Mucosa of descending colon (tissue), 3 donors: Measurements from ENCODE around the gene EPB41L2. TPM values are rescaled to one million over a fixed set of nuclear protein-coding genes. Genes with fewer than 3 reads are reported as not detected.

ENCODE experiments used
- ATAC-seq: fragments of 200-7000 bp; cut with Tn5 transposase; one replicate; pipeline ENCODE4 v1.9.1; 2020; ENCODE audit warnings: mild to moderate bottlenecking, moderate library complexity
- DNase-seq, 3 donors: peaks; one replicate each; pipeline ENCODE4 v3.0.0-alpha.2; 2020
- H3K36me3 ChIP-seq: fragments of 200-600 bp; one replicate; pipeline ENCODE4 v1.8.0; 2021; ENCODE audit warnings: low read depth, mild to moderate bottlenecking
- H3K4me1 ChIP-seq: fragments of 200-600 bp; one replicate; pipeline ENCODE4 v1.8.0; 2021; ENCODE audit warnings: low read depth, mild to moderate bottlenecking
- H3K4me3 ChIP-seq: fragments of 200-600 bp; one replicate; pipeline ENCODE4 v1.8.0; 2021; ENCODE audit warnings: mild to moderate bottlenecking
- H3K9me3 ChIP-seq: fragments of 200-600 bp; one replicate; pipeline ENCODE4 v1.8.0; 2021; ENCODE audit warnings: mild to moderate bottlenecking
- intact Hi-C, 2 donors: fragments of 100-400 bp; cut with DNase I in 1 of 2; cut with micrococcal nuclease in 1 of 2; formaldehyde crosslinking; loops; one replicate each; pipeline versions ENCODE4 v1.11.0 to v1.11.1; 2022; cut with DNase I, micrococcal nuclease
- total RNA-seq, 3 donors: library from RNA; stranded (reverse); fragmentation: NEBNext Ultra II Directional in 2 of 3; extraction: Animal tissue kit (Norgen Biotek cat#: 25700) in 2 of 3; gene quantifications; one replicate each; pipeline versions ENCODE4 v1.2.1 to v1.2.4, GENCODE V29; 2021 to 2023
- TF ChIP-seq, protein P1 (sequence below): fragments of 200-600 bp; IDR thresholded peaks from one replicate; pipeline ENCODE4 v1.8.0; 2022; ENCODE audit warnings: antibody characterized with exemption, mild to moderate bottlenecking
- donor health status: DM: no; HTN: no; CAD: no; lungs with moderate emphysema.
- donor health status: DM: no; HTN: no; CAD: no.
- donor health status: DM: no; HTN: yes; CAD: no.

Gene EPB41L2
- total RNA-seq, 3 donors from 2014 or later = 80.1 to 148 (median 93.0) TPM

DNA sequence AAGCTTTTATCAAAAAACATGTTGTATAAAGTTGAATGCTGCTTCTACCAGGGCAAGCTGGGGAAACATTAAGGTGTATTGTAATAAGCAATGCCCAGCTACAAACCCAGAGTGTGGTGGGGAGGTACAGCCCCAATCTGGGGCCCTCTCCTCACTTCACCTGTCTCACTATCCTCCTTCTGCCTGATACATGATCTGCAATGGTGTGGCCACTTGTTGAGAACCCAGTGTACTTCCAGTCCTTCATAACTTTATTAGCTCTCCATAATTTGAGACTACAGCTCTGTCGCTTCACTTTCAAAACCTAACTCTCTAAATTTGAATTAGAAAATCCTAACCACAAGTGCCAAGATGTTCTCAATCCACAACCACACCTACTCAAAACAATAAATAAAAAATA is 84.9 kb downstream of the EPB41L2 start:
- ATAC-seq (no peak), DNase-seq (no peak)
- no peaks in the 10 kb centered on the region for H3K4me1 ChIP-seq
- no peaks in the 10 kb centered on the region for H3K36me3 ChIP-seq
- TF ChIP-seq, protein P1, sequence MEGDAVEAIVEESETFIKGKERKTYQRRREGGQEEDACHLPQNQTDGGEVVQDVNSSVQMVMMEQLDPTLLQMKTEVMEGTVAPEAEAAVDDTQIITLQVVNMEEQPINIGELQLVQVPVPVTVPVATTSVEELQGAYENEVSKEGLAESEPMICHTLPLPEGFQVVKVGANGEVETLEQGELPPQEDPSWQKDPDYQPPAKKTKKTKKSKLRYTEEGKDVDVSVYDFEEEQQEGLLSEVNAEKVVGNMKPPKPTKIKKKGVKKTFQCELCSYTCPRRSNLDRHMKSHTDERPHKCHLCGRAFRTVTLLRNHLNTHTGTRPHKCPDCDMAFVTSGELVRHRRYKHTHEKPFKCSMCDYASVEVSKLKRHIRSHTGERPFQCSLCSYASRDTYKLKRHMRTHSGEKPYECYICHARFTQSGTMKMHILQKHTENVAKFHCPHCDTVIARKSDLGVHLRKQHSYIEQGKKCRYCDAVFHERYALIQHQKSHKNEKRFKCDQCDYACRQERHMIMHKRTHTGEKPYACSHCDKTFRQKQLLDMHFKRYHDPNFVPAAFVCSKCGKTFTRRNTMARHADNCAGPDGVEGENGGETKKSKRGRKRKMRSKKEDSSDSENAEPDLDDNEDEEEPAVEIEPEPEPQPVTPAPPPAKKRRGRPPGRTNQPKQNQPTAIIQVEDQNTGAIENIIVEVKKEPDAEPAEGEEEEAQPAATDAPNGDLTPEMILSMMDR = no peak
- no peaks in the 10 kb centered on the region for H3K9me3 ChIP-seq
- intact Hi-C loops = no loop called here
- no peak overlapping the region for H3K4me3 ChIP-seq

DNA sequence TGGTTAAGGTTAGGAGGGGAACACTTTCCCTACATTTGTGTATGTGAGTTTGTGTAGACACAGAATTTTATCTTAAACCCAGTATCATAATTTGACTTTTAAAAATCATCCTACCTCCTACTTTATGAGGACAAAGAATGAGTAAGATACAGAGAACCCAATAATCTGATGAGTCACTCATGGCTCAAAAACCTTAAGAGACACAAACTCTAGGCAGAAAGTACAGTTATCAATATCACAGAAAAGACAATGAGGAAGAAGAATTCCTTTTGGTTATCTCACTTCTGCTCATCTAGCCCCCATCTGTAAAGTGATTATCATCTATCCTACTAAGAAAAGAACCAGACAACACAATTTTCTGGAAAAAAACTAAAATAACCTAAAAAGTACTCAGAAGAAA is 87.7 kb downstream of the EPB41L2 start:
- Histone ChIP-seq H3K9me3 (no peaks in the 10 kb centered on the region), H3K4me3 (no peak overlapping the region), H3K36me3 (no peaks in the 10 kb centered on the region), H3K4me1 (no peaks in the 10 kb centered on the region)
- TF ChIP-seq, protein P1 = no peak
- ATAC-seq = no peak
- DNase-seq = no peak
- intact Hi-C loops = no loop called here

DNA sequence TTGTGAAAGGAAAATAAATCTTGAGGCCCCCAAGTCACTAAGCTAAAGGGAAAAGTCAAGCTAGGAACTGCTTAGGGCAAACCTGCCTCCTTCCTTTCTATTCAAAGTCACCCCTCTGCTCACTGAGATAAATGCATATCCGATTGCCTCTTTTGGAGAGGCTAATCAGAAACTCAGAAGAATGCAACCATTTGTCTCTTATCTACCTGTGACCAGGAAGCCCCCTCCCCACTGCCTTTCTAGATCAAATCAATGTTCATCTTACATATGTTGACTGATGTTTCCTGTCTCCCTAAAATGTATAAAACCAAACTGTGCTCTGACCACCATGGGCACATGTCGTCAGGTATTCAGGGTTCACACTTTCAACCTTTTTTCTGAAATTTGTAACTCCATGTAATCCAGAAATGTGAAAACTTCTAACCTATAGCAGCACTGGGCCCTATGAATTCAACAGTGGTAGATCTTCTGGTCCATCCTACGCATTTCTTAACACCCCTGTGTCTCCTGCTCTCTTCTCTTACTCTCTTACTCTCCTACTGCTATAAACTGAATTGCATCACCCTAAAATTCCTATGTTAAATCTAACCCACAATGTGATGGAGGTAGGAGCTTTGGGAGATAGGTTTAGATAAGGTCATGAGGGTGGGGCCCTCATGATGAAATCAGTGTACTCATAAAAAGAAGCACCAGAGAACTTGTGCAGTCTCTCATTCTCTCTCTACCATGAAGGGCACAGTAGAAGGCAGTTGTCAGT is 89.3 kb downstream of the EPB41L2 start:
- no peaks in the 10 kb centered on the region for H3K36me3 ChIP-seq
- no peak overlapping the region for H3K4me3 ChIP-seq
- no peaks in the 10 kb centered on the region for H3K9me3 ChIP-seq
- intact Hi-C loops = no loop called here
- DNase-seq (no peak), ATAC-seq (no peak)
- H3K4me1 ChIP-seq = no peaks in the 10 kb centered on the region
- TF ChIP-seq, protein P1 = no peak

DNA sequence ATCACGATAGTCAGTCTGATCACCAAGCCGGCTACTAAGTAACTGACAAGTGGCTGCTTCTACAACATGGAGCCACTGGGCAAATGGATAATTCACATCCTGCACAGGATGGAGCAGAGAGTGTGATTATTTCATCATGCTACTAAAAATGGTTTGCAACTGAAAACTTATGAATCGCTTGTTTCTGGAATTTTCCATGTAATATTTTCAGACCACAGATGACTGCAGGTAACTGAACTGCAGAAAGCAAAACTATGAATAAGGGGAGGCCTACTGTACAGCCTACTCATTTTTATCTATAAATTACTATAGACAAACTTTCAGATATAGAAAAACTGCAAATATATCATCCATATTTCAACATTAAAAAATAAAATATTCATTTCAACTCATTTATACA is 91.5 kb downstream of the EPB41L2 start:
- DNase-seq = no peak
- TF ChIP-seq, protein P1 = no peak
- Histone ChIP-seq H3K36me3 (no peaks in the 10 kb centered on the region), H3K4me3 (no peak overlapping the region), H3K4me1 (no peaks in the 10 kb centered on the region), H3K9me3 (no peaks in the 10 kb centered on the region)
- no peak for ATAC-seq
- intact Hi-C loops = no loop called here

DNA sequence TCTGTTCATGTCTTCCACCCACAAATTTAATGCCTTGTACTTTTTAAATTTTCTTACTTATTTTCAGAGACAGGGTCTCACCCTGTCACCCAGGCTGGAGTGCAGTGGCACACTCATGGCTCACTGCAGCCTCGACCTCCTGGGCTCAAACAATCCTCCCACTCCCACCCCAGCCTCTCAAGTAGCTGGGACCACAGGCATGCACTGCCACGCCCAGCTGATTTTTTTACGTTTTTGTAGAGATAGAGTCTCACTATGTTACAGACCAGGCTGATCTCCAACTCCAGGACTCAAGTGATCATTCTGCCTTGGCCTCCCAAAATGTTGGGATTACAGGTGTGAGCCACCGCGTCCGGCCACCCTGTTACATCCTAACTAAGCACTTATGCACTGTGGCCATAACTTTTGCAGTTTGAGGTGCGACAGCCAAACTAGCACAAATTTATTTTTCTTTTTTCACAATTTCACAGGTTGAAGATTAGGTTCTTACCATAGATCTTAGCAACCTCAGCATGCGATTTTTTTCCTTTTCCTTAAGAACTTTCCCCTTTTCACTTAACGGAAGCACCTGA is 92.1 kb downstream of the EPB41L2 start:
- intact Hi-C loops = no loop called here
- TF ChIP-seq, protein P1 = no peak
- no peaks in the 10 kb centered on the region for H3K9me3 ChIP-seq
- no peaks in the 10 kb centered on the region for H3K4me1 ChIP-seq
- H3K4me3 ChIP-seq = no peak overlapping the region
- ATAC-seq (no peak), DNase-seq (no peak)
- H3K36me3 ChIP-seq = no peaks in the 10 kb centered on the region
